HEK293 (cell line): ENCODE results near the gene TTC4.
A peak's percentile ranks its signal among the peaks of the same experiment; 100 is the strongest.

Source experiments
- ATF2 ChIP-seq: fragments of 450-650 bp; formaldehyde crosslinking; IDR thresholded peaks from 2 replicates; pipeline ENCODE4 v1.5.1; 2016; ENCODE audit warnings: missing biosample characterization, missing genetic modification characterization, low read depth
- MEIS1 ChIP-seq: sonication (generic); formaldehyde crosslinking; IDR thresholded peaks from 2 replicates; pipeline ENCODE4 v1.8.1; 2022; ENCODE audit warnings: missing genetic modification reagents, mild to moderate bottlenecking, borderline replicate concordance
- PATZ1 ChIP-seq: fragments of 450-650 bp; formaldehyde crosslinking; IDR thresholded peaks from 2 replicates; pipeline ENCODE4 v1.5.1; 2016; ENCODE audit warnings: missing biosample characterization, missing genetic modification characterization
- YY1 ChIP-seq: fragments of 450-650 bp; formaldehyde crosslinking; IDR thresholded peaks from 2 replicates; pipeline ENCODE4 v1.5.1; 2018; ENCODE audit warnings: missing biosample characterization, missing genetic modification characterization
- ZNF146 ChIP-seq: fragments of 450-650 bp; formaldehyde crosslinking; IDR thresholded peaks from 2 replicates; pipeline ENCODE4 v1.5.1; 2016; ENCODE audit warnings: missing biosample characterization, missing genetic modification characterization
- ZNF18 ChIP-seq: fragments of 450-650 bp; formaldehyde crosslinking; IDR thresholded peaks from 2 replicates; pipeline ENCODE4 v1.5.1; 2016; ENCODE audit warnings: missing biosample characterization, missing genetic modification characterization
- ZNF311 ChIP-seq: fragments of 450-650 bp; formaldehyde crosslinking; IDR thresholded peaks from 2 replicates; pipeline ENCODE4 v1.5.1; 2017; ENCODE audit warnings: missing biosample characterization, missing genetic modification characterization, borderline replicate concordance
- ZNF350 ChIP-seq: fragments of 450-650 bp; formaldehyde crosslinking; IDR thresholded peaks from 2 replicates; pipeline ENCODE4 v1.5.0; 2017; ENCODE audit warnings: missing biosample characterization, mild to moderate bottlenecking, missing genetic modification characterization
- ZNF549 ChIP-seq: fragments of 450-650 bp; IDR thresholded peaks from 2 replicates; pipeline ENCODE4 v1.5.1; 2018; ENCODE audit warnings: missing biosample characterization, missing genetic modification characterization, mild to moderate bottlenecking, inconsistent platforms, moderate library complexity
- ZNF585B ChIP-seq: fragments of 450-650 bp; formaldehyde crosslinking; IDR thresholded peaks from 2 replicates; pipeline ENCODE4 v1.5.1; 2016; ENCODE audit warnings: missing biosample characterization, missing genetic modification characterization
- ZNF629 ChIP-seq: fragments of 450-650 bp; formaldehyde crosslinking; IDR thresholded peaks from 2 replicates; pipeline ENCODE4 v1.5.1; 2017; ENCODE audit warnings: missing biosample characterization, missing genetic modification characterization
- ZNF768 ChIP-seq: fragments of 450-650 bp; formaldehyde crosslinking; IDR thresholded peaks from 2 replicates; pipeline ENCODE4 v1.5.1; 2018; ENCODE audit warnings: missing biosample characterization, mild to moderate bottlenecking, missing genetic modification characterization
- TF ChIP-seq, protein P1 (sequence below): fragments of 450-650 bp; formaldehyde crosslinking; IDR thresholded peaks from 2 replicates; pipeline ENCODE4 v1.5.1; 2016; ENCODE audit warnings: missing biosample characterization, missing genetic modification characterization
- TF ChIP-seq, protein P2 (sequence below): fragments of 450-650 bp; formaldehyde crosslinking; IDR thresholded peaks from 2 replicates; pipeline ENCODE4 v1.5.1; 2016; ENCODE audit warnings: missing biosample characterization, missing genetic modification characterization

DNA sequence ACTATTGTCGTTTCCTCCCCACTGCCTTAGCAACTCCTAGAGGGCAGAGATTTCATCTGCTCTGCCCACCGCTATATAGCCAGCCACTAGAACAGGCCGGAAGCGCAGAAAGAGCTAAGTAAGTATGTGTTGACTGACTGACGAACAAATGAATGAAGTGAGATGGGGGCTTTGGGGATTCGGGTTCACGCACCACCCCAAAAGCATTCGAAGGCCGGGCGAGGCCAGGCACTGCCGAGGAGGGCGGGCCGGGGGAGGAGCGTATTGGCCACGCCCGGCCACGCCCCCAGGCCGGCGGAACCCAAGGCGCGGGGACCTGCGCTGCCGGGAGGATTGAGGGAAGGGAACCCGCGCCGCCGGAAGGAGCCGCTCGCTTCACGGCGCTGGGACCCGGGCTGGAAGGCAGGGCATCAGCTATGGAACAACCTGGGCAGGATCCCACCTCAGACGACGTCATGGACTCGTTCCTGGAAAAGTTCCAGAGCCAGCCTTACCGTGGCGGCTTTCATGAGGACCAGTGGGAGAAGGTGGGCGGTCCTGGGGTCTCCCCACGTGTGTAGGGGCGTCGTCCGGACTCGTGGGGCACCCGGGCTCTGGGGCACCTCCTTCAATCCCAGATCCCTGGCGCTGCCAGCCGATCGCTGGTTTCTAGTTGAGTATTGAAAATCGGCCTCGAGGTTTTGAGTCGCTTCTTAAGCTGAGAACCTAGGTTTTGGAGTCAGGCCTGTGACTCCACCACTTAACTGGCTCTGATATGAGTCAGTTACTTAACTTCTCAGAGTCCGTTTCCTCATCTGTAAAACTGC is at the start of gene TTC4:
- TF ChIP-seq, protein P1, sequence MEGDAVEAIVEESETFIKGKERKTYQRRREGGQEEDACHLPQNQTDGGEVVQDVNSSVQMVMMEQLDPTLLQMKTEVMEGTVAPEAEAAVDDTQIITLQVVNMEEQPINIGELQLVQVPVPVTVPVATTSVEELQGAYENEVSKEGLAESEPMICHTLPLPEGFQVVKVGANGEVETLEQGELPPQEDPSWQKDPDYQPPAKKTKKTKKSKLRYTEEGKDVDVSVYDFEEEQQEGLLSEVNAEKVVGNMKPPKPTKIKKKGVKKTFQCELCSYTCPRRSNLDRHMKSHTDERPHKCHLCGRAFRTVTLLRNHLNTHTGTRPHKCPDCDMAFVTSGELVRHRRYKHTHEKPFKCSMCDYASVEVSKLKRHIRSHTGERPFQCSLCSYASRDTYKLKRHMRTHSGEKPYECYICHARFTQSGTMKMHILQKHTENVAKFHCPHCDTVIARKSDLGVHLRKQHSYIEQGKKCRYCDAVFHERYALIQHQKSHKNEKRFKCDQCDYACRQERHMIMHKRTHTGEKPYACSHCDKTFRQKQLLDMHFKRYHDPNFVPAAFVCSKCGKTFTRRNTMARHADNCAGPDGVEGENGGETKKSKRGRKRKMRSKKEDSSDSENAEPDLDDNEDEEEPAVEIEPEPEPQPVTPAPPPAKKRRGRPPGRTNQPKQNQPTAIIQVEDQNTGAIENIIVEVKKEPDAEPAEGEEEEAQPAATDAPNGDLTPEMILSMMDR, result peak; percentile 17; the same call in 1 of the 2 replicates
- TF ChIP-seq ZNF18 (tag by site-specific recombination), result 0 out of 2 replicates have a peak, but pooled peaks have one; percentile 13
- no peak for TF ChIP-seq ZNF146 (tag by site-specific recombination)
- peak; percentile 87 for TF ChIP-seq ZNF629 (tag by site-specific recombination)
- TF ChIP-seq YY1 (tag by site-specific recombination), result peak; percentile 67; the same call in 1 of the 2 replicates
- peak; percentile 67 for TF ChIP-seq ATF2 (tag by site-specific recombination)
- TF ChIP-seq ZNF585B (tag by site-specific recombination), result no peak
- no peak; the same call in 1 of the 2 replicates for TF ChIP-seq ZNF350 (tag by site-specific recombination)
- no peak for TF ChIP-seq ZNF311 (tag by site-specific recombination)
- TF ChIP-seq PATZ1 (tag by site-specific recombination), result peak; percentile 68
- no peak for TF ChIP-seq ZNF549 (tag by site-specific recombination)
- no peak for TF ChIP-seq ZNF768 (tag by site-specific recombination)
- TF ChIP-seq, protein P2, sequence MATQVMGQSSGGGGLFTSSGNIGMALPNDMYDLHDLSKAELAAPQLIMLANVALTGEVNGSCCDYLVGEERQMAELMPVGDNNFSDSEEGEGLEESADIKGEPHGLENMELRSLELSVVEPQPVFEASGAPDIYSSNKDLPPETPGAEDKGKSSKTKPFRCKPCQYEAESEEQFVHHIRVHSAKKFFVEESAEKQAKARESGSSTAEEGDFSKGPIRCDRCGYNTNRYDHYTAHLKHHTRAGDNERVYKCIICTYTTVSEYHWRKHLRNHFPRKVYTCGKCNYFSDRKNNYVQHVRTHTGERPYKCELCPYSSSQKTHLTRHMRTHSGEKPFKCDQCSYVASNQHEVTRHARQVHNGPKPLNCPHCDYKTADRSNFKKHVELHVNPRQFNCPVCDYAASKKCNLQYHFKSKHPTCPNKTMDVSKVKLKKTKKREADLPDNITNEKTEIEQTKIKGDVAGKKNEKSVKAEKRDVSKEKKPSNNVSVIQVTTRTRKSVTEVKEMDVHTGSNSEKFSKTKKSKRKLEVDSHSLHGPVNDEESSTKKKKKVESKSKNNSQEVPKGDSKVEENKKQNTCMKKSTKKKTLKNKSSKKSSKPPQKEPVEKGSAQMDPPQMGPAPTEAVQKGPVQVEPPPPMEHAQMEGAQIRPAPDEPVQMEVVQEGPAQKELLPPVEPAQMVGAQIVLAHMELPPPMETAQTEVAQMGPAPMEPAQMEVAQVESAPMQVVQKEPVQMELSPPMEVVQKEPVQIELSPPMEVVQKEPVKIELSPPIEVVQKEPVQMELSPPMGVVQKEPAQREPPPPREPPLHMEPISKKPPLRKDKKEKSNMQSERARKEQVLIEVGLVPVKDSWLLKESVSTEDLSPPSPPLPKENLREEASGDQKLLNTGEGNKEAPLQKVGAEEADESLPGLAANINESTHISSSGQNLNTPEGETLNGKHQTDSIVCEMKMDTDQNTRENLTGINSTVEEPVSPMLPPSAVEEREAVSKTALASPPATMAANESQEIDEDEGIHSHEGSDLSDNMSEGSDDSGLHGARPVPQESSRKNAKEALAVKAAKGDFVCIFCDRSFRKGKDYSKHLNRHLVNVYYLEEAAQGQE, result no peak
- TF ChIP-seq MEIS1 (CRISPR knock-in tag), result no peak
